Lung (tissue), 12 donors: ENCODE measurements around the gene ZC3H13. TPM values are rescaled to one million over a fixed set of nuclear protein-coding genes. Genes with fewer than 3 reads are reported as not detected.

Experiments
- ATAC-seq: fragments of 200-7000 bp; cut with Tn5 transposase; one replicate; pipeline ENCODE4 v1.9.1; 2020; ENCODE audit warnings: moderate number of reproducible peaks; ENCODE audit not compliant: insufficient read depth, low FRiP score
- DNase-seq, 3 donors: peaks; one replicate each; pipeline ENCODE4 v3.0.0-alpha.2; 2013 to 2017
- H3K27ac ChIP-seq, 2 donors: one replicate each; pipeline ENCODE4 v1.5.1; 2013; ENCODE audit warnings: mild to moderate bottlenecking in 2 of 2, moderate library complexity in 2 of 2, control low read depth in 1 of 2, inconsistent platforms in 1 of 2, low read depth in 1 of 2, low read length in 1 of 2
- H3K27me3 ChIP-seq, 3 donors: one replicate each; pipeline ENCODE4 v1.5.1; 2013; ENCODE audit warnings: low read length in 2 of 3; ENCODE audit not compliant: control insufficient read depth in 3 of 3, insufficient read depth in 3 of 3
- H3K36me3 ChIP-seq, 4 donors: one replicate each; pipeline ENCODE4 v1.5.1; 2013; ENCODE audit warnings: low read length in 4 of 4, mild to moderate bottlenecking in 1 of 4, moderate library complexity in 1 of 4; ENCODE audit not compliant: control insufficient read depth in 4 of 4, insufficient read depth in 4 of 4
- H3K4me1 ChIP-seq, 5 donors: one replicate each; pipeline ENCODE4 v1.5.1; 2013; ENCODE audit warnings: low read length in 5 of 5, mild to moderate bottlenecking in 2 of 5, moderate library complexity in 1 of 5; ENCODE audit not compliant: control insufficient read depth in 5 of 5, insufficient read depth in 5 of 5
- H3K4me3 ChIP-seq: one replicate; pipeline ENCODE4 v1.5.1; 2013; ENCODE audit warnings: mild to moderate bottlenecking, control low read depth, moderate library complexity
- H3K9ac ChIP-seq, 2 donors: one replicate each; pipeline ENCODE4 v1.5.1; 2013; ENCODE audit warnings: low read length in 2 of 2, control low read depth in 1 of 2; ENCODE audit not compliant: insufficient read depth in 1 of 2
- H3K9me3 ChIP-seq, 4 donors: one replicate each; pipeline ENCODE4 v1.5.1; 2013; ENCODE audit warnings: low read length in 3 of 4, mild to moderate bottlenecking in 1 of 4, moderate library complexity in 1 of 4; ENCODE audit not compliant: control insufficient read depth in 4 of 4, insufficient read depth in 3 of 4
- CTCF ChIP-seq: IDR thresholded peaks from 2 replicates; pipeline ENCODE4 v1.5.1; 2012; ENCODE audit warnings: mild to moderate bottlenecking; ENCODE audit errors: control extremely low read depth, extremely low read depth
- WGBS, 2 donors: extraction: QIAGEN DNeasy Blood & Tissue Kit; methylation state at CpG; one replicate each; pipeline ENCODE4 v1.1.7; 2013; 5-methylcytosine and 5-hydroxymethylcytosine counted together
- polyA plus RNA-seq, 2 donors: library from polyadenylated mRNA; stranded (reverse); fragments of 200-250 nt; gene quantifications; one replicate each; pipeline ENCODE4 v1.2.1, GENCODE V29; 2013
- total RNA-seq, 2 donors: library from RNA; depleted of rRNA in 1 of 2; stranded (reverse); fragments of >200 nt in 1 of 2; gene quantifications; one replicate each; pipeline ENCODE4 v1.2.1, GENCODE V29; 2014 to 2021
- donor health status: control.
- donor health status: control.
- donor health status: Bipolar disorder and iron deficiency.
- donor health status: healthy.
- donor health status: DM: yes; HTN: yes; CAD: no.

The ZC3H13 gene
- total and polyA plus RNA-seq, 4 donors: 12.6 to 54.3 (median 27.3) TPM

GRCh38 chr13:46012404-46012803 is 40.1 kb downstream of the ZC3H13 start:
- Histone ChIP-seq H3K27me3 (no peaks in the 10 kb centered on the region), H3K9ac (no peak overlapping the region), H3K36me3 (peaks cover 2 to 21% (median 18%) of the 10 kb centered on the region in 4 donors), H3K4me1 (no peaks in the 10 kb centered on the region), H3K27ac (no peak overlapping the region), H3K4me3 (no peak overlapping the region), H3K9me3 (no peaks in the 10 kb centered on the region)
- DNase-seq: no peak
- ATAC-seq: no peak
- no peak for TF ChIP-seq CTCF

GRCh38 chr13:46010148-46010547 is 42.4 kb downstream of the ZC3H13 start:
- ATAC-seq (no peak), DNase-seq (peak in 2 of 3 donors; percentile 15 to 16)
- H3K9me3 ChIP-seq: no peaks in the 10 kb centered on the region
- peaks cover 2 to 17% (median 14%) of the 10 kb centered on the region in 4 donors for H3K36me3 ChIP-seq
- 93 to 94% methylated on average over 6 of the region's 6 CpGs for WGBS, 2 donors
- no peak overlapping the region for H3K27ac ChIP-seq
- H3K4me1 ChIP-seq: no peaks in the 10 kb centered on the region
- no peak overlapping the region for H3K4me3 ChIP-seq
- no peak for TF ChIP-seq CTCF
- H3K9ac ChIP-seq: no peak overlapping the region
- no peaks in the 10 kb centered on the region for H3K27me3 ChIP-seq

- H3K4me1 ChIP-seq: no peaks in the 10 kb centered on the region
- no peak for TF ChIP-seq CTCF
- no peaks in the 10 kb centered on the region for H3K9me3 ChIP-seq
- 96 to 99% methylated on average over 2 of the region's 2 CpGs for WGBS, 2 donors
- H3K36me3 ChIP-seq: peaks cover 2 to 20% (median 15%) of the 10 kb centered on the region in 4 donors
- H3K9ac ChIP-seq: no peak overlapping the region
- no peak overlapping the region for H3K27ac ChIP-seq
- ATAC-seq (no peak), DNase-seq (no peak)
- H3K27me3 ChIP-seq: no peaks in the 10 kb centered on the region
- H3K4me3 ChIP-seq: no peak overlapping the region
These were observed 43.9 kb downstream of the ZC3H13 start for GRCh38 chr13:46008631-46009030.
